CD4-positive, alpha-beta T cell treated with Interleukin-6 at 100 ng/mL for 8 hours (primary cell): ENCODE measurements around the gene STXBP1.

Experiments
- DNase-seq: peaks from one replicate; pipeline ENCODE4 v3.0.0-alpha.2; 2020; ENCODE audit warnings: mixed read lengths, low spot score

The STXBP1 gene

GRCh38 chr9:127654619-127655018 is 42.5 kb downstream of the STXBP1 start:
- DNase-seq: no peak

GRCh38 chr9:127658428-127658827 is 46.4 kb downstream of the STXBP1 start:
- no peak for DNase-seq

DNA sequence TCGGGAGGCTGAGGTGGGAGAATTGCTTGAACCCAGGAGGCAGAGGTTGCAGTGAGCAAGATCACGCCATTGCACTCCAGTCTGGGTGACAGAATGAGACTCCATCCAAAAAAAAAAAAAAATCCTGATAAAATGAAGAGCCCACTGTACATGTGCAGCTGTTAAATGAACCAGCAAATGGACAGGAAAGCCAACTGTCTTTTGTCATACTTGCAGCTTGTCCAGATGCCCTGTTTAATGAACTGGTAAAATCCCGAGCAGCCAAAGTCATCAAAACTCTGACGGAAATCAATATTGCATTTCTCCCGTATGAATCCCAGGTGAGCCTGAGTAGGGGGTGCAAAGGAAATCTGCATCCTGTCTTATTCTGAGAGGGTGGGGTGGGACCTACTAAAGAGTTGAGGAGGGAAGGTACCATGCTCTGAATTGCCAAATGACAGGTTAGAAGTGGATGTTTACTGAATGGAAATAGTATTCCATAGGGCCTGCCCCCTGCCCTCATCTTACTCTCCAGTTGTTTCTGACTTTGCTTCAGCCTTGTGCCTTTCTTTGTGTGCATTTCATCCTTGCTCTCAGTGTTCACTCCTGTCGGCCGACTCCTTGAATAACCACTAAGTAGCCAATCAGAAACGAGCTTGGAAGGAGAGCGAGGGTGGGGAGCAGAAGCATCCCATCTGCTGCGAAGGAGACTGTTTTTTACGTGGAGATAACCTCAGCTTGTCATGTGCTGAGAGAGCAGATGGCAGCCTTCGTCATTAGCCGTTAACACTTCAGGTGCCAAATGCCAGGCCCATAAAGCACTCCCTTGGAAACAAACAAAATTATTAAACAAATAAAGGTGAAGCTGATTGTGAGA is 49.0 kb downstream of the STXBP1 start:
- DNase-seq: no peak

DNA sequence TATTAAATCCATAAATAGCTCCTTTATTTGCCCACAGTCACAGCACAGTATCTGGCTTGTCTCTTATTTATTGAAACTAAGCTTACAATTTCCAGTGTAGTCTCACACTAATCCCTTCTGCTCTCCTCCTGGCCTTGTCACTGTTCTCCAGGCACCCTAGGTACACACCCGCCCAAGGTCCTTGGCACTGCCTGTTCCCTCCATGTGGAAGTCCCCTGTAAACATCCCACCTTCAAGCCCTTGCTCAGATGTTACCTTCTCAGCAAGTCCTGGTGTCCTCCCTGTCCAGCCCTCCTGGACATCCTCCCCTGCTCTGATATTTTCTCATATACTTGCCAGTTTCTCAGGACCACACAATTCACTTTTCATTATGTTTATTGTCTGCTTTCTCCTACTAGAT is 50.5 kb downstream of the STXBP1 start:
- DNase-seq: no peak

DNA sequence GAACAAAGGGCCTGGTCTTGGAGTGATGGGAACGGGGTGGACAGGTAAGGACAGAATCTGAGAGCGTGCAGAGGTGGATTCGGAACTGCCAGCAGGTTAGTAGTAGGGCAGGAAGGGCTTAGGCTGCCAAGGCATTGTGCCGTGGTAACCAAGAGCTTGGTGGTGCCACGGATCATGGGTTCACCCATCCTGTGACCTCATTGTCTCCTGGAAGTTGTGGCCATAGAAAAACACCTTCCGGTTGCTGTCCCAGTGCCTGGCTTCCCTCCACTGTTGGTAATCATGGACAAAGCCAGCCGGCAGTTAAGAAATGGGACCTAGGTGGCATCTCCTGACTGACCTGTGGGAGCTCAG is 52.2 kb downstream of the STXBP1 start:
- no peak for DNase-seq

DNA sequence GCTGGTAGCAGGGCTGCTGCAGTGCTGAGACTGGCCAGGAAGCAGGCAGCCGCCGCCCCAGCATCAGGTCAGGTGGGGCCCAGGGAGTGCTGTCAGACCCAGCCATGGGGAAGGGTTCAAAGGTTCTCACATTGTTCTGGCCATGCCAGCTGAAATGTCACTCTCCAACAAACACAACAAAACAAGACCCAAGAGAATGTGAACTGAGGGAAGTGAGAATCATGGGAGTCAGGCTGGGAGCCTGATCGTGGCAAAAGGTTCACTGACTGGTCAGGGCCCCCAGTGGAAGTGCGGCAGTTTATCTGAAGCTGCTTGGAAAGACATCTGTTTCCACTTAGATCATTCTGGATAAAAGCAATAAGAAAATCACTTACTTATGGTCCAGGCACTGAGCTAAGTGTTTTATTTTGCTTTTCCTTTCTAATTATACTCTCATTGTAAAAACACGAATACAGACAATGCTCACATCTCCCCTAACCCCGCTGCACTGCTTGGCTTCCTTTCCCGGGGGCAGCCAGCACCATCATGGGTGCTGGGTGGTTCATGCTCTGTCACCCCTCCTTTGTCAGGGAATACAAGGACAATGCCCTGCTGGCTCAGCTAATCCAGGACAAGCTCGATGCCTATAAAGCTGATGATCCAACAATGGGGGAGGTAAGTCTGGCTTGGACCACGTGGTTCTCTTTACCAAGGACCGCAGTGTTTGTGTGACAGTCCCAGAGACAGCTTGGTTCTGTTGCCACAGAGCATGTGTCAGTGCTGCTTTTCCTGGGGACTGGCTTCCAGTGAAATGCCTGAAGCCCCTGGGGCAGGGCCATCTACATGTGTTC is 52.8 kb downstream of the STXBP1 start:
- no peak for DNase-seq

- DNase-seq: no peak
These were observed 55.2 kb downstream of the STXBP1 start for GRCh38 chr9:127667127-127667844.

- DNase-seq: no peak
These were observed 55.8 kb downstream of the STXBP1 start for GRCh38 chr9:127667906-127668305.

DNA sequence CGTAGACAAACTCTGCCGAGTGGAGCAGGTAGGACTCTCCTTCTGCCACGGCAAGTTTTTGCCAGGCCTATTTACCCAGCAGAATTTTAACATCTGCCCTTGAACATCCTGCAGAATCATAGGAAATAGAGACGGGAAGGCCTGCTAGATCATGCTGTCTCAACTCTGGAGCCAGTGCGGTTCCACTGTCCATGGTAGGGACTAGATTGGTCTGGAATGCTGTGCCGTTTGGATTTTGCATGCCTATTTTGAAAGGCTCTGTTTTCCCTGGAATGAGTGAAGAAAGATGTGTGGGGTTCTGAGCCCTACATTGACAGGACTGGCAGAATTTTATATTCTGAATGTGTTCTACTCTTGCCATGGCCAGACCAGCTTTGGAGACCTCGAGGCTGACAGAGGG is 61.2 kb downstream of the STXBP1 start:
- no peak for DNase-seq

DNA sequence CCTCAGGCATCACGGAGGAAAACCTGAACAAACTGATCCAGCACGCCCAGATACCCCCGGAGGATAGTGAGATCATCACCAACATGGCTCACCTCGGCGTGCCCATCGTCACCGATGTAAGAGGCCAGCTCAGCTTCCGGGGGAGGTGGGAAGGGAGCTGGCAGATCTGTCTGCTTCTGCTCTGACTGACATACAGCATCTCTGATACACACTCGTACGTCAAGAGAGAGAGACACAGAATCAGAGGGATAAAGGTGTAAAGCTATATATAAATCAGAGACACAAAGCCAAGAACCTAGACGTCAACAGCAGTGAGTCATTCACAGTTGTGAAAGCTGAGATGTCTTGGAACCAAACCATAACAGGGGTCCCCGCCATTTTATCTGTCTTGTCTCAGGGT is 64.6 kb downstream of the STXBP1 start:
- DNase-seq: no peak

DNA sequence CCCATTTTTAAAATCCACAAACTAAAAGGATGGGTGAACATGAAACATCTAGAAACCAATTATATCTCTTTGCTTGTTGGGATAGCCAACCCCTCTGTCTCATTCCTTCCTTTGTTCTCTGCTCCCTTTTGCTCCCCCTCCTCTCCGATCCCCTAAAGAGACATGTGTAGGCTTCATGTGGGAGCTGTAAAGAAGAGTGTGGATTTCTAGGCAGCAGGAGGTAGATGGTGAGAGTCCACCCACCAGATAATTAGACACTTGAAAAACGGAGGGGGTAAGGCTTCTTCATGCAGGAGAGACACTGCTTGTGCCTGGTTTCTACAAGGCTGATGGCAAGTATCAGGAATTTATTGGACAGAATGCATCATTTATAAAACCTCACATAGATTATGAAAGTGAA is 67.4 kb downstream of the STXBP1 start:
- no peak for DNase-seq

- DNase-seq: no peak
These were observed 68.1 kb downstream of the STXBP1 start for GRCh38 chr9:127680226-127680625.

DNA sequence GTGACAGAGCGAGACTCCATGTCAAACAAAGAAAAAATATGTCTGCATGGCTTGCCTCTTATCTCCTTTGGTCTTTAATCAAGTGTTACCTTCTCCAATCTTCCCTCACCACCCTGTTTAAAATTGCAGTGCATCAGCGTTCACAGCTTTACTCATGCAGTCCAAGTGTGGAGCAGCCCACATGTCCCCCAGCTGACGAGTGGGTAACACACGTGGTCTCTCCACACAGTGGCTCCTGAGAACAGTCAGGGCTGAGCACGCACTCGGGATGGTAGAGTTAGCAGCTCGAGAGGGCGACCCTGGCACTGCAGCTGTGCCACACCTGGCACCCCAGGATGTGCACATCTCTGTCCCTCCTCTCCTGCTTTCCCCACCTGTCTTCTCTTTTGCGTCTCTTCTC is 68.8 kb downstream of the STXBP1 start:
- DNase-seq: no peak

DNA sequence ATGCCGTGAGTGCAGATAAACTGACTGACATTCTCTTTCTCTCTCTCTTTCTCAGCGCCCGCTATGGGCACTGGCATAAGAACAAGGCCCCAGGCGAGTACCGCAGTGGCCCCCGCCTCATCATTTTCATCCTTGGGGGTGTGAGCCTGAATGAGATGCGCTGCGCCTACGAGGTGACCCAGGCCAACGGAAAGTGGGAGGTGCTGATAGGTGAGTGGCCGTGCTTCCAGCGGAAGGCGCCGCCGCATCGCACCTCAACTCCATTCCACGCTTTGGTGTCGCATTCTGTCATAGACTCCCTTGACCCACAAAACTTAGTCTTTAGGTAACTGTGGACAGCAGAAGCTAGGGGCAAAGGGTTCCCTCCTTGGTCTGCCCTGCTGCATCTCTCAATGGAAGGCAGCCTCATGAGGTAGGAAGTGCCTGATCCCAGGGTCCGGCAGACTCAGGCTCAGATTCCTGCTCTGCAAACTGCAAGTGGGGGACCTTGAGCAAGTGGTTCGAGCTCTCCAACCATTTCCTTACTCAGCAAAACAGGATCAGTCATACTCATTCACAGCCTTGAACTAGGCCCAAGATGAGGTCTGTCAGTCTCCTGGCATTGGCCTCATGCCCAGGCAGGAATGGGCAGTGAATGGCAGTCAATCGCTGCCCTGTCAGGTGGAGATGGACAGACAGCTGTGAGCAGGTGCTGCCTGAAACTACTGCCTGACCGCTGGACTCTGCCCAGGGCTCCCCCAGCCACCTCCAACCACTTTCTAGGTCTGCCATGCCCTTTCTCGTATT is 70.5 kb downstream of the STXBP1 start:
- DNase-seq: no peak

DNA sequence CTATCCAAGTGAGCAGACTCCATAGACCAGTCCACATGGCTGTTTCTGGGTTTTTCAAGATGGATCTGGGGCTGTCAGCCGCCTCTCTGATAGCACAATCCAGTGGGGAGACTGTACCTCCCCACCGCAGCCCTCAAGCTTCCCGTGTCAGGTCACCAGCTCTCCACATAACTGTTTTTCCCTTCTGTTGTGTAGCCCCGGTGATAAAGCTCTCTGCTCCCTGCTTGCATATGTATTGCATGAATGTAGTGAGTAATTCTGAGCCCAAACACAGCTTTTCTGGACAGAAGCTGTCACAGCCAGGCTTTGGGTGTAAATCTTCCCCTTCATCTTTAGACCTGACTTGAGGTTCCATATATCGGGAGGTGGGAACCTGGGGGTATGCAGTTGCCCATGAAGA is 71.6 kb downstream of the STXBP1 start:
- no peak for DNase-seq

DNA sequence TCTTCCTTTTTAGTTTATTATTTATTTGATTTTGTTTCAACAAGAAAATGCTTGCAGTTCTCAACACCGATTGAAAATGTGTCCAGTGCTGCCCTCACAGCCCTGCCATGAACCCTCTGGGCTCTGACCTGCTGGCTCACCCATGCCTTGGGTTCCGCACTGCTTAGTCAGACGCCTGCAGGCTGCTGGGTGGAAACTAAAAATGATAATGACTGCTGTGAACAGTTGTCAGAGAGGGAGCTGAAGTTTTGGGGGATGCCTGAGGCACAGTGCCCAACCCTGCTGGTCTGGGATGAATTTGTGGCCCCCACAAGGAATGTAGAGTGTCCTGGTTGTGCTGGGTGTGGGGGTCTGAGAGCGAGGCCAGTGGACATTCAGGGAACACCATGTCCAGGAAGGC is 72.5 kb downstream of the STXBP1 start:
- DNase-seq: no peak

GRCh38 chr9:127686461-127687393 is 74.7 kb downstream of the STXBP1 start:
- no peak for DNase-seq

DNA sequence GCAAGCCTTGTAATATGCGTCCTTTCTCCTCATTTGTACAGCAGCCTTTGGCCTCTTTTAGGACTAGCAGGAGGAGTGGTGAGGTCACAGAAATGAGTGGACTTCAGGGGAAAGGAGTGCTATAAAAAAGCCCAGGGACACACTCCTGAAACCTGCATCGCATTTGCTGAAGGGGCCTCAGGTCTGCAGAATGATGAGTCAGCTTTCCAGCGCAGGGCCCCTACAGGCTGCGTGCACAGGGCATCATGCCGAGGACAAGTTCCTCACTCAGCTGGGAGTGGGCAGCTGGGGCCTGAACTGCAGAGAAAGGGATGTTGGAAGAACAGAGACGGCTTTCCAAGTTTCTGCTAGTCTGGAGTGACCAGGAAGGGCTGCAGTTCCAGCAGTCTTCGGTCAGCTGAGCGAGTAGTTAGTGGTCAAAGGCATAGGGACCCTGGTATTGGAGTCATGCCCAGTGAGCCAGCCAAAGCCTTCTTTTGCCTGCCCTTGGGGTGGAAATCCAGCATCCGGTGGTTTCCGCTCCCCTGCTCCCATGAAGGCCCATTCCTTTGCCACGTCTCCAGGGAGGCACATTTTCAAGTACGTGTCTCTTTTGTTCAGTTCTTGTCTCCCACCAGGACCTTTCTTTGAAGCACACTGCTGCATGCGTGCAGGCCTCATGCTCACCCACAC is 77.4 kb downstream of the STXBP1 start:
- no peak for DNase-seq

DNA sequence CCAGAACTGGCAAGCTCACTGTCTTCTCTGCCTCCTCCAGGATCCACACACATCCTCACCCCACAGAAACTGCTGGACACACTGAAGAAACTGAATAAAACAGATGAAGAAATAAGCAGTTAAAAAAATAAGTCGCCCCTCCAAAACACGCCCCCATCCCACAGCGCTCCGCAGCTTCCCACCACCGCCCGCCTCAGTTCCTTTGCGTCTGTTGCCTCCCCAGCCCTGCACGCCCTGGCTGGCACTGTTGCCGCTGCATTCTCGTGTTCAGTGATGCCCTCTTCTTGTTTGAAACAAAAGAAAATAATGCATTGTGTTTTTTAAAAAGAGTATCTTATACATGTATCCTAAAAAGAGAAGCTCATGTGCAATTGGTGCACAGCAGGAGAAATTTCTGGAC is 78.7 kb downstream of the STXBP1 start:
- DNase-seq: no peak

- no peak for DNase-seq
These were observed 80.0 kb downstream of the STXBP1 start for GRCh38 chr9:127692071-127692470.
